ENCODE measurements around the gene INSRR.

INSRR gene

GRCh38 chr1:156803086-156803851 is 55.6 kb downstream of the INSRR start:
- DNase-seq: no peak

- no peak for DNase-seq
Measured at GRCh38 chr1:156802421-156802935, 56.4 kb downstream of the INSRR start.

DNA sequence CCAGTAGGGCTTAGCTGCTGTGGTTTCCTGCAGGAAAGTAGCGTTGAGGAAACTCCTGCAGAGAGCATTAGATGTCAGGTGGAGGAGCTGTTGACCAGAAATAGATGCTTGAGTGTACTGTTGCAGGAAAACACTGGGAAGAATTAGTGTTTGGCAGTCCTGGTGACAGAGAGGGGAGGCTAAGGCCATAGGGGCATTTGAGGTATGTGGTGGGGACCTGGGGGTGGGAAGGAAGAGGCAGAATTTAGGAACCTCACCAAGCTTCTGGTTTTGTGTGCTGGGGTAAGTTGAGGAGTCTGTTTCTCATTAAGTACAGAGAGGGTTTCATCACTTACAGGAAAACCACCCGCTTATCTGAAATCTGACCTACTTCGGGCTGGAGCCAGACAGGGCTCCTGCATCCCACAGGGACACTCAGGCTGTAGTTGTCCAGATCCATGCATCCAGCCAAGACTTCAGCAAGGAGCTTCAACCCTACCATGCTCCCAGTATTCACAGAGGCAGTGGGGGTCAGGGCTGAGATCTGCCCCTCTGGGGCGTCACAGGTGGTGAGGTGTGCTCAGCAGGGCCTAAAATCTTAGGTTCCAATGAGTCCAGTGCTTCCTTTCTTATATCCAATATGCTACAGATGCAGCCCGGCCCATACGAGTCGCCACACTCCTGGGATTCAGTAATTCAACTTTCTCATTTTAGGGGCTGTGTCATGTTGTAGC is 57.4 kb downstream of the INSRR start:
- no peak for DNase-seq

- DNase-seq: no peak
Measured at GRCh38 chr1:156797212-156797871, 61.6 kb downstream of the INSRR start.

GRCh38 chr1:156796340-156797097 is 62.4 kb downstream of the INSRR start:
- no peak for DNase-seq

DNA sequence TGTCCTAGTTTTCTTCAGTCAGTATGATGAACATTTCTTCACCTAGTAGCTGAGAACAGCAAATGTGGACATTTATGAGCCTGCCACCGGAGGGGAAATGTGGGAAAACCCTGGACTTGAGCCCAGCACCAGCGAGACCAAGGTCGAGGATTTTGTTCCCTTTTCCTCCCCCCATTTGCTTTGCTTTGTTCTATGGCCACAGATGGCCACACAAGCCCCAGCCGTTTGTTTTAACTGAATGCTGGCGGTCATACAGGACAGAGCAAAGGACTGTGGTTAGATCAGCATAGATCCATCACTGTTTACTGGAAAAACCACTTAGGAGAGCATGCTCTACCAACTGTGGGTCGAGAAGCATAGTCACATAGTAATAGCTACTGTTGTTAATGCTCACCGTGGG is 63.1 kb downstream of the INSRR start:
- DNase-seq: no peak

DNA sequence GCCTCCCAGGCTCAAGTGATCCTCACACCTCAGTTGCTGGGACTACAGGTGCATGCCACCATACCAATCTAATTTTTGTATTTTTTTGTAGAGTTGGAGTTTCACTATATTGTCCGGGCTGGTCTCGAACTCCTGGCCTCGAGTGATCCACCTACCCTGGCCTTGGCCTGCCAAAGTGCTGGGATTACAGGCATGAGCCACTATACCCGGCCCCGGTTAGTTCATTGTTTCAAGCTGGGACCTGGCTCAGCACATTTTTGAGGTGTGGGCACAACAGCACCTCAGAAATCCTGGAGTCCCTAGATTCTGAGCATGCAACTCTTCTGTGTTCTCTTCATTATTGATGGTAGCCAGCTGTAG is 63.6 kb downstream of the INSRR start:
- DNase-seq: no peak

DNA sequence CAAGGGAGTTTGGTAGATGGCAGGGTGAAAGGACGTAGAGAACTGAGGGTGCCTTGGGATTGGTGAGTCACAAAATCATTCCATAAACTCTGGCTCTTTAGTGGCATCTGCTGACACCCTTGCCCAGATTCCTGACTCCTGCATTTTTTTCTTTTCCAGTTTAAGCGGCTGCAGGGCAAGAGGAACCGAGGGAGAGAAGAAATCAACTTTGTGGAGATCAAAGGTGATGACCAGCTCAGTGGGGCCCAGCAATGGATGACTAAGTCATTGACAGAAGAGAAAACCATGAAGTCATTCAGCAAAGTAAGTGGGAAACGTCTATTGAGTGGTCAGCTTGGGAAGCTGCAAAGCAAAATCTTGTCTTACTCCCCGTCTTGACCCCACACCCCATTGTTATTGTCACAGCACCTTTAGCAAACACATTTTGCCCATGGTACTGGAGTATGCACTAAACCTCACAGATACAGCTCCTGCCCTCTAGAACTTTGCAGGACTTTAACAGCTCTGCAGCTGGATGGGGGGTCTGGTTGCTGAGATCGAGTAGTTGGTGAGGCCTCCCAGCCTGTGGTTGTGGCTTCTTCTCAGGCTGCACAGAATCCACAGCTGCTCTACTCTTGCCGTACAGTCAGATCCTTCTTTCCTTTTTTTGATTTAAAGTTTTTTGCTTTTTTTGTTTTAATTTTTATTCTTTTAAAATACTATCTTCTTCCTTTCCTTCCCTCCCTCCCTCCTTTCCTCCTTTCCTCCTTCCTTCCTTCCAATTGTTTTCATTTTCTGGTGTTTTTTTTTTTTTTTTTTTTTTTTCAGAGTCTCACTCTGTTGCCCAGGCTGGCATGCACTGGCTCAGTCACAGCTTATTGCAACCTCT is 64.2 kb downstream of the INSRR start:
- DNase-seq: no peak

All from 8988T (cell line).